GM23338 (cell line): ENCODE measurements around the gene UBAC2. TPM values are rescaled to one million over a fixed set of nuclear protein-coding genes. Genes with fewer than 3 reads are reported as not detected.
A peak's percentile ranks its signal among the peaks of the same experiment; 100 is the strongest.

Experiments used
- ATAC-seq: fragments of 200-7000 bp; cut with Tn5 transposase; 3 replicates; pipeline ENCODE4 v1.9.1; 2020
- DNase-seq: peaks from one replicate; pipeline ENCODE4 v3.0.0-alpha.2; 2015; ENCODE audit warnings: low spot score
- H2AFZ ChIP-seq: fragments of 200-600 bp; sonication (generic); 2 replicates; pipeline ENCODE4 v1.8.0; 2016; ENCODE audit warnings: antibody characterized with exemption, mild to moderate bottlenecking, moderate library complexity
- H3F3A ChIP-seq: fragments of 200-600 bp; sonication (generic); replicated peaks from 2 replicates; pipeline ENCODE4 v1.8.0; 2017; ENCODE audit warnings: antibody characterized with exemption, mixed run types, low read depth
- H3K27ac ChIP-seq: fragments of 200-600 bp; sonication (generic); 2 replicates; pipeline ENCODE4 v1.6.1; 2016; ENCODE audit warnings: low read depth
- H3K27me3 ChIP-seq: fragments of 200-600 bp; sonication (generic); 2 replicates; pipeline ENCODE4 v1.8.0; 2016; ENCODE audit warnings: mild to moderate bottlenecking, mixed run types, moderate library complexity; ENCODE audit not compliant: insufficient read depth
- H3K36me3 ChIP-seq: fragments of 200-600 bp; sonication (generic); 2 replicates; pipeline ENCODE4 v1.8.0; 2016; ENCODE audit warnings: mild to moderate bottlenecking; ENCODE audit not compliant: insufficient read depth
- H3K4me1 ChIP-seq: fragments of 200-600 bp; sonication (generic); 2 replicates; pipeline ENCODE4 v1.8.0; 2016; ENCODE audit warnings: mild to moderate bottlenecking, moderate library complexity; ENCODE audit not compliant: insufficient read depth
- H3K4me2 ChIP-seq: fragments of 200-600 bp; sonication (generic); 2 replicates; pipeline ENCODE4 v1.7.1; 2017; ENCODE audit warnings: mixed run types
- H3K4me3 ChIP-seq: fragments of 200-600 bp; sonication (generic); 2 replicates; pipeline ENCODE4 v1.6.1; 2016; ENCODE audit warnings: mixed run types
- H3K79me2 ChIP-seq: fragments of 200-600 bp; sonication (generic); replicated peaks from 2 replicates; pipeline ENCODE4 v1.8.0; 2017; ENCODE audit warnings: mild to moderate bottlenecking; ENCODE audit not compliant: insufficient read depth
- H3K9me2 ChIP-seq: fragments of 200-600 bp; sonication (generic); 2 replicates; pipeline ENCODE4 v1.8.0; 2017; ENCODE audit not compliant: insufficient read depth
- H4K20me1 ChIP-seq: fragments of 200-600 bp; sonication (generic); replicated peaks from 2 replicates; pipeline ENCODE4 v1.8.0; 2017; ENCODE audit warnings: mild to moderate bottlenecking; ENCODE audit not compliant: insufficient read depth
- H3K27ac Mint-ChIP-seq: 2 replicates; pipeline ENCODE4 v1.8.0; 2020; ENCODE audit warnings: inconsistent platforms, mild to moderate bottlenecking, moderate library complexity, mixed read lengths
- H3K27me3 Mint-ChIP-seq: 3 replicates; pipeline ENCODE4 v1.8.0; 2022; ENCODE audit warnings: low read depth, mild to moderate bottlenecking, moderate library complexity, mixed read lengths, inconsistent platforms; ENCODE audit not compliant: insufficient read depth, poor library complexity
- H3K36me3 Mint-ChIP-seq: 3 replicates; pipeline ENCODE4 v1.8.0; 2021; ENCODE audit warnings: low read depth, mild to moderate bottlenecking, inconsistent platforms, moderate library complexity, mixed read lengths
- H3K4me1 Mint-ChIP-seq: 3 replicates; pipeline ENCODE4 v1.8.0; 2020; ENCODE audit warnings: mild to moderate bottlenecking, inconsistent platforms, mixed read lengths
- H3K4me3 Mint-ChIP-seq: 3 replicates; pipeline ENCODE4 v1.8.0; 2021; ENCODE audit warnings: moderate library complexity, mild to moderate bottlenecking, inconsistent platforms, mixed read lengths
- H3K9me3 Mint-ChIP-seq: 3 replicates; pipeline ENCODE4 v1.8.0; 2020; ENCODE audit warnings: moderate library complexity, mild to moderate bottlenecking, inconsistent platforms, mixed read lengths
- CTCF ChIP-seq, 2 experiments: fragments of 200-600 bp in 1 of 2; sonication (generic) in 1 of 2; conservative IDR thresholded peaks; 2 replicates each; pipeline versions ENCODE4 v1.5.1 to v1.6.1; 2016 to 2017; ENCODE audit warnings: antibody characterized with exemption in 2 of 2, low read depth in 2 of 2, mild to moderate bottlenecking in 2 of 2, moderate library complexity in 1 of 2
- ETS1 ChIP-seq: IDR thresholded peaks from 2 replicates; pipeline ENCODE4 v1.6.1; 2016; ENCODE audit warnings: antibody characterized with exemption
- EZH2 ChIP-seq: fragments of 200-600 bp; sonication (generic); IDR thresholded peaks from one replicate; pipeline ENCODE4 v1.8.0; 2017; ENCODE audit warnings: antibody characterized with exemption, mild to moderate bottlenecking, low read depth; ENCODE audit not compliant: unreplicated experiment
- EZH2phosphoT487 ChIP-seq: fragments of 200-600 bp; sonication (generic); IDR thresholded peaks from one replicate; pipeline ENCODE4 v1.8.1; 2018; ENCODE audit warnings: antibody characterized with exemption; ENCODE audit not compliant: unreplicated experiment
- JUNB ChIP-seq: IDR thresholded peaks from one replicate; pipeline ENCODE4 v1.6.1; 2016; ENCODE audit warnings: antibody characterized with exemption; ENCODE audit not compliant: unreplicated experiment
- NANOG ChIP-seq: IDR thresholded peaks from 2 replicates; pipeline ENCODE4 v1.6.1; 2016; ENCODE audit warnings: antibody characterized with exemption, borderline replicate concordance
- POLR2AphosphoS5 ChIP-seq: IDR thresholded peaks from 2 replicates; pipeline ENCODE4 v1.6.1; 2016; ENCODE audit warnings: antibody characterized with exemption, low read depth
- STAT1 ChIP-seq: IDR thresholded peaks from one replicate; pipeline ENCODE4 v1.6.1; 2016; ENCODE audit warnings: antibody characterized with exemption; ENCODE audit not compliant: unreplicated experiment
- ZNF331 ChIP-seq: fragments of 250-450 bp; sonication (Bioruptor Pico); IDR thresholded peaks from 2 replicates; pipeline ENCODE4 v1.5.0; 2020; ENCODE audit warnings: low read depth, mild to moderate bottlenecking, moderate library complexity
- ZNF462 ChIP-seq: fragments of 250-450 bp; sonication (Bioruptor Pico); IDR thresholded peaks from 2 replicates; pipeline ENCODE4 v1.5.0; 2020; ENCODE audit warnings: mild to moderate bottlenecking, moderate library complexity
- polyA plus RNA-seq: library from polyadenylated mRNA; unstranded; fragments of >200 nt; fragmentation: Nextera tagmentation; extraction: Ambion mirVana; gene quantifications from 2 replicates; pipeline ENCODE4 v1.2.1, GENCODE V29; 2016
- total RNA-seq: library from RNA; depleted of rRNA; stranded (reverse); fragments of >200 nt; shearing (Covaris generic); gene quantifications from 2 replicates; pipeline ENCODE4 v1.2.3, GENCODE V29; 2014

The UBAC2 gene
- total and polyA plus RNA-seq, 2 experiments from 2014 or later: 37.9 to 76.9 TPM

GRCh38 chr13:99277629-99278028, 77.0 kb downstream of the UBAC2 start:
- no peak for DNase-seq
- H3K27me3 ChIP-seq: no peaks in the 10 kb centered on the region
- no peak overlapping the region for H2AFZ ChIP-seq
- peaks cover 13% of the 10 kb centered on the region for H3K4me1 ChIP-seq
- Mint-ChIP-seq H3K9me3 (no peaks in the 10 kb centered on the region), H3K27me3 (peaks cover 5% of the 10 kb centered on the region), H3K36me3 (peaks cover 2% of the 10 kb centered on the region; the same call in 2 of the 3 replicates), H3K4me1 (peaks cover 35% of the 10 kb centered on the region), H3K4me3 (no peak overlapping the region), H3K27ac (peak overlapping the region; percentile 2; the same call in 1 of the 2 replicates)
- H3K36me3 ChIP-seq: no peaks in the 10 kb centered on the region; the same call in 1 of the 2 replicates
- H3K79me2 ChIP-seq: peaks cover 13% of the 10 kb centered on the region
- H3K9me2 ChIP-seq: no peaks in the 10 kb centered on the region
- H3K4me2 ChIP-seq: no peak overlapping the region
- no peak overlapping the region for H3K4me3 ChIP-seq
- H4K20me1 ChIP-seq: peaks cover 16% of the 10 kb centered on the region
- no peaks in the 10 kb centered on the region for H3F3A ChIP-seq
- no peak for ATAC-seq
- H3K27ac ChIP-seq: no peak overlapping the region
- TF ChIP-seq NANOG (no peak), EZH2phosphoT487 (no peak), STAT1 (no peak), CTCF (conservative IDR thresholded peaks at IDR 0.05; ENCODE audit: low read depth in 2 of 2) (no peak), POLR2AphosphoS5 (no peak), EZH2 (no peak), ZNF331 (no peak), ZNF462 (CRISPR knock-in tag) (no peak), JUNB (no peak), ETS1 (no peak)
